PC-3 (cell line): ENCODE measurements around the gene NLGN1. TPM values are rescaled to one million over a fixed set of nuclear protein-coding genes. Genes with fewer than 3 reads are reported as not detected.

Experiments used
- ATAC-seq: fragments of 200-7000 bp; cut with Tn5 transposase; 2 replicates; pipeline ENCODE4 v1.9.1; 2020; ENCODE audit warnings: mild to moderate bottlenecking, moderate library complexity
- BruUV-seq: library from RNA; stranded (reverse); fragments of 400-500 nt; replicated peaks from 2 replicates; lab custom pipeline; 2021; lab: Mats Ljungman, UMichigan
- CTCF ChIA-PET: fragments of 300-600 bp; sonication (Branson Sonifier 250); formaldehyde crosslinking; loops from one replicate; lab custom pipeline; 2022; ENCODE audit warnings: antibody characterized with exemption; lab: Charles Lee
- POLR2A ChIA-PET: fragments of 300-600 bp; sonication (Branson Sonifier 250); formaldehyde crosslinking; loops from one replicate; lab custom pipeline; 2022; ENCODE audit warnings: antibody characterized with exemption; ENCODE audit not compliant: unreplicated experiment; lab: Charles Lee
- DNase-seq: peaks from one replicate; pipeline ENCODE4 v3.0.0-alpha.2; 2015
- H2AFZ ChIP-seq: fragments of 300-600 bp; sonication (generic); 2 replicates; pipeline ENCODE4 v1.6.0; 2016; ENCODE audit warnings: antibody characterized with exemption, low read length
- H3F3A ChIP-seq: fragments of 300-600 bp; sonication (generic); one replicate; pipeline ENCODE4 v1.6.0; 2017; ENCODE audit warnings: antibody characterized with exemption, low read length, control low read depth, mild to moderate bottlenecking; ENCODE audit not compliant: unreplicated experiment
- H3K27ac ChIP-seq: fragments of 300-600 bp; sonication (generic); 2 replicates; pipeline ENCODE4 v1.5.1; 2016; ENCODE audit warnings: mild to moderate bottlenecking, low read length
- H3K27me3 ChIP-seq: fragments of 300-600 bp; sonication (generic); 2 replicates; pipeline ENCODE4 v1.6.1; 2016; ENCODE audit warnings: low read length, mixed read lengths
- H3K36me3 ChIP-seq: fragments of 300-600 bp; sonication (generic); 2 replicates; pipeline ENCODE4 v1.6.1; 2016; ENCODE audit warnings: low read depth, mixed run types, low read length, mixed read lengths
- H3K4me1 ChIP-seq: fragments of 300-600 bp; sonication (generic); 2 replicates; pipeline ENCODE4 v1.5.1; 2016; ENCODE audit warnings: low read length; ENCODE audit not compliant: insufficient read depth
- H3K4me2 ChIP-seq: fragments of 300-600 bp; sonication (generic); 2 replicates; pipeline ENCODE4 v1.6.0; 2016; ENCODE audit warnings: low read length
- H3K4me3 ChIP-seq: fragments of 300-600 bp; sonication (generic); 2 replicates; pipeline ENCODE4 v1.5.1; 2016; ENCODE audit warnings: mild to moderate bottlenecking, low read length, mixed read lengths
- H3K79me2 ChIP-seq: fragments of 300-600 bp; sonication (generic); 2 replicates; pipeline ENCODE4 v1.6.1; 2017; ENCODE audit warnings: low read length, mixed read lengths
- H3K9ac ChIP-seq: fragments of 300-600 bp; sonication (generic); 2 replicates; pipeline ENCODE4 v1.6.0; 2016; ENCODE audit warnings: mild to moderate bottlenecking, low read length
- H3K9me2 ChIP-seq: fragments of 300-600 bp; sonication (generic); replicated peaks from 2 replicates; pipeline ENCODE4 v1.6.1; 2016; ENCODE audit warnings: mixed run types, low read length, mixed read lengths
- H3K9me3 ChIP-seq: fragments of 300-600 bp; sonication (generic); 2 replicates; pipeline ENCODE4 v1.6.1; 2016; ENCODE audit warnings: low read length, mixed read lengths
- H4K20me1 ChIP-seq: fragments of 300-600 bp; sonication (generic); 2 replicates; pipeline ENCODE4 v1.6.1; 2016; ENCODE audit warnings: low read length, mixed read lengths
- CTCF ChIP-seq: fragments of 300-600 bp; sonication (generic); conservative IDR thresholded peaks from 2 replicates; pipeline ENCODE4 v1.5.1; 2017; ENCODE audit warnings: antibody characterized with exemption, low read depth, mild to moderate bottlenecking, low read length
- EZH2 ChIP-seq: fragments of 300-600 bp; sonication (generic); IDR thresholded peaks from one replicate; pipeline ENCODE4 v1.6.1; 2017; ENCODE audit warnings: antibody characterized with exemption, mild to moderate bottlenecking, low read length; ENCODE audit not compliant: unreplicated experiment
- EZH2phosphoT487 ChIP-seq: fragments of 300-600 bp; sonication (generic); IDR thresholded peaks from 2 replicates; pipeline ENCODE4 v1.6.1; 2018; ENCODE audit warnings: mild to moderate bottlenecking, antibody characterized with exemption, low read length, borderline replicate concordance
- intact Hi-C: fragments of 100-400 bp; cut with micrococcal nuclease; formaldehyde crosslinking; loops from 2 replicates; pipeline ENCODE4 v1.9.0; 2023
- total RNA-seq: library from RNA; depleted of rRNA; stranded (reverse); fragments of >200 nt; gene quantifications from 2 replicates; pipeline ENCODE4 v1.2.3, GENCODE V29; 2014

Gene NLGN1
- total RNA-seq, 1 experiment from 2014 or later: 0.77 TPM

- no peaks in the 10 kb centered on the region for H3K36me3 ChIP-seq
- ATAC-seq (no peak), DNase-seq (no peak)
- ChIA-PET POLR2A (no interaction called here), CTCF (interaction anchor here (0.6 kb wide), 1 partner anchor 1597 kb away, joined by 4 read pairs; no protein-coding TSS in a partner anchor)
- H3K9me3 ChIP-seq: peaks cover 10% of the 10 kb centered on the region; the same call in 1 of the 2 replicates
- BruUV-seq: no TSS peak
- no peak overlapping the region for H2AFZ ChIP-seq
- H3F3A ChIP-seq: no peaks in the 10 kb centered on the region
- no peak overlapping the region for H3K4me3 ChIP-seq
- H3K27me3 ChIP-seq: no peaks in the 10 kb centered on the region
- no peak overlapping the region for H3K4me2 ChIP-seq
- no peaks in the 10 kb centered on the region for H4K20me1 ChIP-seq
- no peak for TF ChIP-seq EZH2phosphoT487
- TF ChIP-seq CTCF: no peak
- no peak for TF ChIP-seq EZH2
- no peak overlapping the region for H3K9ac ChIP-seq
- no peak overlapping the region for H3K27ac ChIP-seq
- no peaks in the 10 kb centered on the region for H3K79me2 ChIP-seq
- intact Hi-C loops: no loop called here
- no peaks in the 10 kb centered on the region for H3K9me2 ChIP-seq
- H3K4me1 ChIP-seq: no peaks in the 10 kb centered on the region
These were observed 31.5 kb downstream of the NLGN1 start for GRCh38 chr3:173429076-173429475.

GRCh38 chr3:173429527-173429926, 32.0 kb downstream of the NLGN1 start:
- Histone ChIP-seq H3K9me3 (peaks cover 10% of the 10 kb centered on the region; the same call in 1 of the 2 replicates), H3K27ac (no peak overlapping the region), H3K27me3 (no peaks in the 10 kb centered on the region), H4K20me1 (no peaks in the 10 kb centered on the region), H2AFZ (no peak overlapping the region), H3K4me3 (no peak overlapping the region), H3K9ac (no peak overlapping the region), H3K36me3 (no peaks in the 10 kb centered on the region), H3K9me2 (no peaks in the 10 kb centered on the region), H3F3A (no peaks in the 10 kb centered on the region), H3K4me1 (no peaks in the 10 kb centered on the region), H3K4me2 (no peak overlapping the region), H3K79me2 (no peaks in the 10 kb centered on the region)
- ChIA-PET CTCF (no interaction called here), POLR2A (no interaction called here)
- no peak for DNase-seq
- no peak for TF ChIP-seq EZH2phosphoT487
- TF ChIP-seq EZH2: no peak
- TF ChIP-seq CTCF: no peak
- ATAC-seq: no peak
- intact Hi-C loops: no loop called here
- no TSS peak for BruUV-seq

GRCh38 chr3:173430576-173430975, 33.0 kb downstream of the NLGN1 start:
- H2AFZ ChIP-seq: no peak overlapping the region
- ChIA-PET CTCF (no interaction called here), POLR2A (no interaction called here)
- no peaks in the 10 kb centered on the region for H3K79me2 ChIP-seq
- no peaks in the 10 kb centered on the region for H3F3A ChIP-seq
- H3K9ac ChIP-seq: no peak overlapping the region
- H3K9me3 ChIP-seq: peaks cover 10% of the 10 kb centered on the region; the same call in 1 of the 2 replicates
- no peaks in the 10 kb centered on the region for H3K36me3 ChIP-seq
- TF ChIP-seq CTCF: no peak
- TF ChIP-seq EZH2phosphoT487: no peak
- TF ChIP-seq EZH2: no peak
- H3K9me2 ChIP-seq: no peaks in the 10 kb centered on the region
- intact Hi-C loops: no loop called here
- no TSS peak for BruUV-seq
- no peak overlapping the region for H3K4me3 ChIP-seq
- no peak overlapping the region for H3K4me2 ChIP-seq
- no peaks in the 10 kb centered on the region for H3K4me1 ChIP-seq
- H3K27ac ChIP-seq: no peak overlapping the region
- no peaks in the 10 kb centered on the region for H3K27me3 ChIP-seq
- DNase-seq (no peak), ATAC-seq (no peak)
- no peaks in the 10 kb centered on the region for H4K20me1 ChIP-seq
